Skeletal muscle tissue (tissue), 4 donors: ENCODE results near the gene SLC5A3. TPM values are rescaled to one million over a fixed set of nuclear protein-coding genes. Genes with fewer than 3 reads are reported as not detected.

ENCODE experiments used
- H3K27ac ChIP-seq: one replicate; pipeline ENCODE4 v1.7.0; 2013; ENCODE audit warnings: mild to moderate bottlenecking, low read depth, low read length, inconsistent platforms
- H3K27me3 ChIP-seq, 3 donors: one replicate each; pipeline ENCODE4 v1.7.0; 2013; ENCODE audit warnings: low read length in 3 of 3; ENCODE audit not compliant: control insufficient read depth in 3 of 3, insufficient read depth in 3 of 3
- H3K36me3 ChIP-seq, 3 donors: one replicate each; pipeline ENCODE4 v1.7.0; 2013; ENCODE audit warnings: low read length in 3 of 3; ENCODE audit not compliant: control insufficient read depth in 3 of 3, insufficient read depth in 3 of 3
- H3K4me1 ChIP-seq, 3 donors: one replicate each; pipeline ENCODE4 v1.7.0; 2013; ENCODE audit warnings: low read length in 3 of 3, mild to moderate bottlenecking in 3 of 3; ENCODE audit not compliant: control insufficient read depth in 3 of 3, insufficient read depth in 3 of 3
- H3K4me3 ChIP-seq, 3 donors: one replicate each; pipeline ENCODE4 v1.7.0; 2013; ENCODE audit warnings: low read length in 3 of 3
- H3K9ac ChIP-seq, 3 donors: one replicate each; pipeline ENCODE4 v1.7.0; 2013; ENCODE audit warnings: low read length in 3 of 3, mild to moderate bottlenecking in 3 of 3, moderate library complexity in 2 of 3, low read depth in 1 of 3
- H3K9me3 ChIP-seq, 3 donors: one replicate each; pipeline ENCODE4 v1.7.0; 2013; ENCODE audit warnings: low read length in 3 of 3; ENCODE audit not compliant: control insufficient read depth in 3 of 3
- total RNA-seq: library from RNA; depleted of rRNA; stranded (reverse); fragments of >200 nt; gene quantifications from one replicate; pipeline ENCODE4 v1.2.3, GENCODE V29; 2014
- donor health status: Osteomylitis.

Gene SLC5A3
- total RNA-seq, 1 donor from 2014 or later: 21.4 TPM

DNA sequence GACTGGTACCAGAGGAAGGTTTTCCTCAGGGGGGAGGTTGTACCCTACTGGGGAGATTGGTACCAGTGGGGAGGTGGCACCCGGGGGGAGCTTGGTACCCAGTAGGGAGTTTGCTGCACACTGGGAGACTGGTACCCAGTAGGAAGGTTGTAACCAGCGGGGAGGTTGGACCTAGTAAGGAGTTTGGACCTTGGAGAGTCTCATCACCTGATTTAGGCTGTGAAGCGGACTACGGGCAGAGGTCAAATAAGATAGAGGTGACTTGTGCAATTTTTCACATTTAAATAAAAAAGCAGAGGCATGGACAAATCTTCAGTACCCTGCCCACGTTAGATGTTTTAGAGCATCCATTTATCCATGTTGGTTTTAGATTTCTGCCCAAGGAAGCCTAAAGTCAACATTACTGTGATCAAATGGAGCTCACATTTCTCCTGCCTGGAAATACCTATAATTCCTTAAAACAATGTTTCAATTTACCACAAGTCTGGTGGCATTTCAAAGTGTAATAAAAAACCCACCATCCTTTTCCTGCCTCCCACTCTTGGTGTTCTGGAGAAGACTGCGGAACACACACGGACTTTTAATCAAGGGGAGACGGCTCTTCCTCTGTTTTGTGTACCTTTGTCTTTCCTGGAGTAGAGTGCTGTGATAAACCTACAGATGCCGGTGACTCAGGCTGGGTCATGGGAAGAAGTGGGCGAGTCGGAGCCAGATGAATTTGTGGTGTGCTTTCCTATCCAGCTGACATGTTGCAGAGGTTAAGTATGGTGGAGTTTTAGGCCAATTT lies 36.2 kb upstream of the SLC5A3 start:
- Histone ChIP-seq H3K9me3 (no peaks in the 10 kb centered on the region), H3K36me3 (no peaks in the 10 kb centered on the region), H3K4me1 (no peaks in the 10 kb centered on the region), H3K27me3 (no peaks in the 10 kb centered on the region), H3K4me3 (no peak overlapping the region), H3K27ac (no peak overlapping the region), H3K9ac (no peak overlapping the region)

DNA sequence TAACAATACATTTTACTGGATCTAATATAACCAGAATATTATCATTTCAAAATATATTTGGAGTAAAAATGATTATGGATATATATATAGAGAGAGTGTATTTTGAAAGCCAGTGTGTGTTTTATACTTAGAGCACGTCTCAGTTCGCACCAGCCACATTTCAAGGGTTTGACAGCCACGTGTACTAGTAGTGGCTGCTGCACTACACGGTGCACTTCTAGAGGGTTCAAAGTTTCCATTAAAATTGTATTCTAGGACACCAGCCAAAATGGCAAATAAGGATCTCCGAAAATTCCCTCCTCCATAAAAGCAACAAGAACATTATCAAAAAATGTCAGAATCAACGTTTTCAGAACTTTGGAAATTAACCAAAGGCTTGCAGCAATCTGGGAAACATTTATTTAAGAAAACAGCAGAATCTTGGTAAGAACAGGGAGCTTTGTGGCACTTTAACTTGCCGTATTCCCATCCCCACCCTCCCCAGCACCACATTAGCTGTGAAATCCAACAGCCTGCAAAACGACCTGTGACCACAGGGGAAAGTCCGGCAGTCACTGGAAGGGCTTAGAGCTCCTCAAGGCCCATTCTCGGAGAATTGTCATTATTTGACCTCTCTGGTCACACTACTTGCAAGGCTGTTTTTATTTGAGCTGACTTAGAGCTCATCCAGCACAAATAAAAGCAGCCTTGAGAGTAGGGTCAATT lies 33.5 kb upstream of the SLC5A3 start:
- Histone ChIP-seq H3K4me1 (no peaks in the 10 kb centered on the region), H3K27me3 (no peaks in the 10 kb centered on the region), H3K36me3 (no peaks in the 10 kb centered on the region)

GRCh38 chr21:34042735-34043134 lies 30.6 kb upstream of the SLC5A3 start:
- Histone ChIP-seq H3K27me3 (no peaks in the 10 kb centered on the region), H3K4me1 (no peaks in the 10 kb centered on the region), H3K27ac (no peak overlapping the region), H3K9ac (no peak overlapping the region), H3K36me3 (no peaks in the 10 kb centered on the region), H3K9me3 (no peaks in the 10 kb centered on the region), H3K4me3 (no peak overlapping the region)

More for the DNA sequence above, 33.5 kb upstream of the SLC5A3 start:
- Histone ChIP-seq H3K27ac (no peak overlapping the region), H3K9ac (no peak overlapping the region), H3K9me3 (no peaks in the 10 kb centered on the region), H3K4me3 (no peak overlapping the region)

DNA sequence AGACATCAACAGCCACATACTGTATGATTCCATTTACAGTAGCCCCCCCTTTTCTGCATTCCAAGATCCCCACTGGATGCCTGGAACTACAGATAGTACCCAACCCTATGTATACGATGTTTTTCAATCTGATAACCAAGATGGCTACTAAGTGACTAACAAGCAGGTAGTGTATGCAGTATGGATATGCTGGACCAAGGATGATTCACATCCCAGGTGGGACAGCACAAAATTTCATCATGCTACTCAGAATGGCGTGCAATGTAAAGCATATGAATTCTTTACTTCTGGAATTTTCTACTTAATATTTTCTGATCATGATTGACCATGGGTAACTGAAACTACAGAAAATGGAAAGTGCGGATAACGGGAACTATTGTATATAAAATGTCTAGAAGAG lies 30.0 kb upstream of the SLC5A3 start:
- Histone ChIP-seq H3K36me3 (no peaks in the 10 kb centered on the region), H3K27me3 (no peaks in the 10 kb centered on the region), H3K9me3 (no peaks in the 10 kb centered on the region), H3K4me3 (no peak overlapping the region), H3K27ac (no peak overlapping the region), H3K4me1 (no peaks in the 10 kb centered on the region), H3K9ac (no peak overlapping the region)

GRCh38 chr21:34046917-34047316 lies 26.5 kb upstream of the SLC5A3 start:
- Histone ChIP-seq H3K4me3 (no peak overlapping the region), H3K27me3 (no peaks in the 10 kb centered on the region), H3K4me1 (no peaks in the 10 kb centered on the region), H3K9me3 (no peaks in the 10 kb centered on the region), H3K27ac (no peak overlapping the region), H3K9ac (no peak overlapping the region), H3K36me3 (no peaks in the 10 kb centered on the region)

DNA sequence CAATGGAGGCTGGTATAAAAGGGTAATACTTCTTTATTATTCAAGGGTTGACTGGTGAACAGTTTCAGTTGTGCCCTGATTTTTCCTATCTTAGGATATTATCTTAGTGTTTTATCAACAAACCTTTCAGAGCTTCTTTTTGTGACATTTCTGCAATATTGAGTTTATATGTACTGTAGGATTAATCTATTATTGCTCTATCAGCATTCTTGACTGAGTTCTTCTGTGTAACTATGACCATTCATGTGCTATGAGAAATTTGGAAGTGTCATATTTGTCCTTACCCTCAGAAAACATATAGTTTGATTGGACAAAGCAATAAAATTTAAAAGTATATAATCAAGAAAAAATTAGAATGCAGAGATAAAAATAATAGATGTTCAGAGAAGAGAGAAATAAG lies 25.5 kb upstream of the SLC5A3 start:
- H3K9me3 ChIP-seq: no peaks in the 10 kb centered on the region
- no peak overlapping the region for H3K4me3 ChIP-seq
- H3K4me1 ChIP-seq: no peaks in the 10 kb centered on the region
- H3K27me3 ChIP-seq: no peaks in the 10 kb centered on the region
- H3K27ac ChIP-seq: no peak overlapping the region
- no peak overlapping the region for H3K9ac ChIP-seq
- H3K36me3 ChIP-seq: no peaks in the 10 kb centered on the region

- Histone ChIP-seq H3K9me3 (no peaks in the 10 kb centered on the region), H3K27me3 (no peaks in the 10 kb centered on the region), H3K36me3 (no peaks in the 10 kb centered on the region), H3K27ac (no peak overlapping the region), H3K4me3 (no peak overlapping the region), H3K4me1 (no peaks in the 10 kb centered on the region), H3K9ac (no peak overlapping the region)
Observed at GRCh38 chr21:34052171-34052570, 21.2 kb upstream of the SLC5A3 start.

GRCh38 chr21:34054259-34054658 lies 19.1 kb upstream of the SLC5A3 start:
- Histone ChIP-seq H3K36me3 (no peaks in the 10 kb centered on the region), H3K9ac (no peak overlapping the region), H3K4me3 (no peak overlapping the region), H3K27ac (no peak overlapping the region), H3K27me3 (no peaks in the 10 kb centered on the region), H3K4me1 (no peaks in the 10 kb centered on the region), H3K9me3 (no peaks in the 10 kb centered on the region)

DNA sequence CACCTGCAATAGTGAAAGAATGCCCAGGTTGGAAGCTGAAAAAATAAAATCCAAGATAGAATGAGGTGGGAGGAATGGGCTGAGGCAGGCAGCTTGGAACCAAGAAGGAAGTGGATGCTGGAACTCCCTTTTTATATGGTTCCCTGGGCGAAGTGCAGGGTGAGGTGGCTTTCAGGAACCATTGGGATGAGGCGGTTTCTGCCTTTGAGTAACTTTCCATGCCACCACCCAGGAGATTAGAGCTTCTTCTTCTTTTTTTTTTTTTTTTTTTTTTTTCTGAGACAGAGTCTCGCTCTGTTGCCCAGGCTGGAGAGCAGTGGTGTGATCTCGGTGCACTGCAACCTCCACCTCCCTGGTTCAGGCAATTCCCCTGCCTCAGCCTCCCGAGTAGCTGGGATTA lies 17.8 kb upstream of the SLC5A3 start:
- H3K4me1 ChIP-seq: peaks cover 0 to 4% (median 0%) of the 10 kb centered on the region in 3 donors
- H3K4me3 ChIP-seq: no peak overlapping the region
- no peak overlapping the region for H3K9ac ChIP-seq
- no peaks in the 10 kb centered on the region for H3K27me3 ChIP-seq
- no peaks in the 10 kb centered on the region for H3K36me3 ChIP-seq
- H3K27ac ChIP-seq: no peak overlapping the region
- H3K9me3 ChIP-seq: no peaks in the 10 kb centered on the region

DNA sequence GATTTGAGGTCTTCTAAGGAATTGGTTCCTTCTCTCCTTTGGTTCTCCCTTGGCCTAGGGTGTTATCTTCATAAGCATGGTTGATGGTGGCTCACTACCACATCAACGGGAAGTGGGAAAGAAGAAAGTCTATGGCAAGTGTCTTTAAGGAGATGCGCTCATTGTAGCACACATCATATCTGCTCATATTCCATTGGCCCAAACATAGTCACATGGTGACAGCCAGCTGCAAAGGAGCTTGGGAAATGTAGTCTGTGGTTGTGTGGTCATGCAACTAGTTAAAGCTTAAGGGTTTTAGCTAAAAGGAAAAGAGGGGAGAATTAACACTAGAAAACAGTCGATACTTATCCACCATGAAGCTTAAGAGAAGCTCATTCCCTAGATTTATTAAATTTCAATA lies 11.4 kb upstream of the SLC5A3 start:
- Histone ChIP-seq H3K9ac (no peak overlapping the region), H3K4me1 (peaks cover 0 to 4% (median 0%) of the 10 kb centered on the region in 3 donors), H3K4me3 (no peak overlapping the region), H3K27me3 (no peaks in the 10 kb centered on the region), H3K9me3 (no peaks in the 10 kb centered on the region), H3K27ac (no peak overlapping the region), H3K36me3 (no peaks in the 10 kb centered on the region)
